Stimulated activated CD8-positive, alpha-beta memory T cell treated with anti-CD3 and anti-CD28 coated beads, Interleukin-15, amount 100 ng/mL, for 4 hours (primary cell): Measurements from ENCODE around the gene ARHGEF3.

ENCODE experiments used
- DNase-seq, 2 donors: peaks; one replicate each; pipeline ENCODE4 v3.0.0-alpha.2; 2020; ENCODE audit warnings: low read depth in 2 of 2

The ARHGEF3 gene

DNA sequence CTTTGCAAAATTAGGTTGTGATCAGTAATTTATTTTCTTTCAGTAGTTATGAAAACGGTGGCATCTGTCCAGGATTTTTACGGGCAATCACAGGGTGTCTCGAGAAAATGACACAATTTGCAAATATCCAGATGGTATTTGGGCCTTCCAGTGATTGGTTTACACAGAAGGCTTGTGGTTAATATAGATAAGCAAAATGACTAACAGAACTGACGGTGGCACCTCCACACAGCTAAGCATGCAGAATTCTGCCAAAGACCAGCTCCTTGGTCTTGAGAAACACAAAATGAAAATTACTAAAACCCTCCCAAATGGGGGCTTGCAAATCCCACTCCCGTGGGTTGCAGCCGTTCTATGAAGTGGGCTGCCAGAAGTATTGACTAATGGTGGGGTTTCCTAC lies 5.5 kb downstream of the ARHGEF3 start:
- DNase-seq = no peak

DNA sequence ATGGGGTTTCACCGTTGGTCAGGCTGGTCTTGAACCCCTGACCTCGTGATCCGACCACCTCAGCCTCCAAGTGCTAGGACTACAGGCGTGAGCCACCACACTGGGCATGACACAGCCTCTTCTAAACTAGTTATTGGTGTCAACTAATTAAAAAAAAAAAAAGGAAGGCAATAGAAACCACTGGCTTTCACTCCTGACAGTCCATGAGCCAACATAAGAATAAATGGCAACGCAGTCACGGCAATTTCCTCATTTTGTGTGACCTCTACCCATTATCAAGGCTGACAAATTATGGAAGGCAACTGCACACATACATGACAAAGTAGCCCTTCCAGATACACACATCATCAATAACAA lies 5.9 kb downstream of the ARHGEF3 start:
- no peak for DNase-seq

DNA sequence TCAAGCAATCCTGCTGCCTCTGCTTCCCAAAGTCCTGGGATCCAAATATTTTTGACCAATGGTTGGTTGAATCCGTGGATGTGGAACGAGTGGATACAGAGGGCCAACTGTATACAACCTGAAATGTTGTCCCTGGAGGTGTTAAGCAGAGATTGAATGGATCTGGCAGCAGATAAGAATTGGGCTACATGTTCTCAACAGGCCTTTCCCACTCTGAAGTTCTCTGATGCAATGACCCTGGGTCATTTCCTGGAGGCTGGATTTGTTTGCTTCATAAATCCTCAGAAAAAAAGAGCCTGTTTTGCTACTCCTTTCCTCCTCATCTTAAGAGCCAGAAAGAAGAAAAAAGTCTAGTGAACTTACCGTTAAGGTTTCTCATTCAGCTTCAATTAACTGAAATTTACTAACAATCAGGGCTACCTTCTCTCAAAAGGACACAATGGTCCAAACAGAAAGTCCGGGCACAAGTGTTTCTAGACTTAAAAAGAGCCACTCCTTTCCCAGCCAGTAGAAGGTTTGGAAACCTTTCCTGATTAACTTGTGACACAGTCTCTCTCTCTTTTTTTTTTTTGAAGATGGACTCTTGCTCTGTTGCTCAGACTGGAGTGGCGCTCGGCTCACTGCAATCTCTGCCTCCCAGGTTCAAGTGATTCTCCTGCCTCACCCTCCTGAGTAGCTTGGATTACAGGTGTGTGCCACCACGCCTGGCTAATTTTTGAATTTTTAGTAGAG lies 6.5 kb downstream of the ARHGEF3 start:
- no peak for DNase-seq

- DNase-seq = no peak
These were observed 9.6 kb downstream of the ARHGEF3 start for GRCh38 chr3:56792193-56792592.

DNA sequence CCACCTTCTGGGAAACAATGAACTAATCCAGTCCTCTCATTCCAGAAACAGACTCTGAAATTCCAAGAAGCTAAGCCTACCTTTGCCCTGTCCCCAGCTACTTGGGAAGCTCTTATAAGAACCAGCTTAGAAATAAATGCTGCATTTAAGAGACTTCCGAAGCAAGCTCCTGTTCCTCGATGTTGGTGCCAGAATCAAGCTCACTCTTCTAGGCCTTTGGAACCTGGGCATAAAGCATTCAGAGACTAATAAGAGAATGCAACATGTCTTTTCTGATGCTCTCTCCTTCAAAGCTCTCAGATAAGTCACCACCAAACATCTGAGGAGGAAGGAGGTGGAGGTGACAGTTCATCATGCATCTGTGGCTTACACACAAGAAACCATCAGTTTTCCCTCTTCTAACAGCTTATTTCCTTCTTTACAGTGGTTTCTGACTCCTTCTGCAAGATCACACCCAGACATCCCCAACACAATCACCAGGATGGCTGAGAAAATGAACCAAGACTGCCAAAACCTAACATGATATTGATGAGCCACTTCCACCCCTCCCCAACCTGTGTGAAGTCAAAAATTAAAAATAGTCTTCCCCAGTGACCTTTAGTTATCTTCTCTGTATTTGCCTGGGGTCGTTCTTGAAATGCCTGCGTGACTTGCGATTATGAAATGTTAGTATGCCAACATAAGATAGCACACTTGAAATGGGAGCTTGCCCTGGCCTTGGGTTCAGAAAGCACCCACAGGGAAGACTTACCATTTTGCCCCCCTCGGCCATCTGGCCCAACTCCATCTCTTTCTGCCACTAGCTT lies 11.5 kb downstream of the ARHGEF3 start:
- DNase-seq = no peak

- DNase-seq = no peak
These were observed 12.7 kb downstream of the ARHGEF3 start for GRCh38 chr3:56789076-56789475.

- no peak for DNase-seq
These were observed 13.2 kb downstream of the ARHGEF3 start for GRCh38 chr3:56788521-56788920.

GRCh38 chr3:56787784-56788256 lies 13.9 kb downstream of the ARHGEF3 start:
- DNase-seq = no peak

DNA sequence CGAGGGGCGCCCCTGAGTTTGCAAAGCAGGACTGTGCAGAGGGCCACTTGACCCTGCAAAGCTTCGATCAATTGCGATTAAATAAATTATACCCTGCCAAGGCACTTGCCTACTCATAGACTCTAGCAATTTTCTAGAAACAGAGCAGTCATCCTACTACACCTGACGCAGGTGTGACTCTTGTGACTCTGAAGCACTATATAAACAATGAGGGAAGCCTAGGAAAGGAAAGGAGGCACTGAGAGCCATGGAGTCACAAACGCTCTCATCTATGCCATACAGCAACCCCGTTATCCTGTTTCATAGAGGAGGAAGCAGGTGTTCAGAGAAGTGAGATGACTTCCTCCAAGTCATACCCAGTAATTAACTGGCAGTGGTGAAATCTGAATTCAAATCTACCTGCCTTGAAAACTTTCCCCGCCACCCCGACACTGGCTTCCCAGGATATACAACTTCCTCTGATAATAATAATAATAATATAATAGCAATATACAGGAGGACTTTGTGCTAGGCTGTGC lies 14.4 kb downstream of the ARHGEF3 start:
- DNase-seq = no peak

DNA sequence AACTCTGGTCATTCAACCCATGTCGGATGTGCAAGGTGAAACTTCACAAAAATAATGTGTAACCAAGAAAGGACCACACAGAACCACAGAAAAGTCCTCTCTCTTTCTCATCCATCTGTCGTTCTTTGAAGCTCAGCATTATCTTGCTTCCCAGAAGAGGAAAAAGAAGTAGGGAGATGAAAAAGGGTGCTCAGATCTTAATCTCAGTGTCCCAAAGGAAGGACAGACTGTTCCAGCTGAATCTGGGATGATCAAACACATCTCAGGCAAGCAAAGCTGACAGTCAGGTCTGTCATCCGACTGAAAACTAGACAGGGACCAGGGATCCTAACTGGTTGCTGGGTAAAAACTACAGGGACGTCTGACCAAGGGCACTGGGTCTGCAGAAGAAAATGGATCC lies 16.2 kb downstream of the ARHGEF3 start:
- DNase-seq = no peak

DNA sequence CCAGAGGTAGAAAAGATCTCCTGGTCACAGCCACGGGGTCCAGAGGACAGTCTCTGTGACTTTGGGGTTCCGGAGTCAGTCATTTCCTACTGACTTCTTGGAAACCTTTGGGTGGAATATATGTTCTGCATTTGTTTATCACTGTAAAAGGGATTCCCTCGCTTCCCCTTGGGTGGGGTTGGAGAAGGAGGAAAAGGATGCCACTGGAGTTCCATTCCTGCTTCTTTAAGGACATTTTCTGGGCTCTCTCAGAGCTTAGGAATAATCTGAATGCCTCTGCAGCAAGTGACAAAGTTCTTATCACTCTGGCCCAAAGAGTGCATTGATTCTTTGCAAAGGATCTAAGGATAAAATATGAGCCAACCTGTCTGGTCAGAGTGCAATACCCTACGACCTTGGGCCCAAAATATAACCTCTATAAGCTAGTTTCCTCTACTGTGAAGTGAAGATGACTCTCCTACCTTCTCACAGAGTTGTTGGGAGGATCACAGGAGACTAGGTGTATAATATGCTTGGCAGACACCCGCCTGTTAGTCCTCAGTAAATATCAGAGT lies 17.2 kb downstream of the ARHGEF3 start:
- DNase-seq = no peak

DNA sequence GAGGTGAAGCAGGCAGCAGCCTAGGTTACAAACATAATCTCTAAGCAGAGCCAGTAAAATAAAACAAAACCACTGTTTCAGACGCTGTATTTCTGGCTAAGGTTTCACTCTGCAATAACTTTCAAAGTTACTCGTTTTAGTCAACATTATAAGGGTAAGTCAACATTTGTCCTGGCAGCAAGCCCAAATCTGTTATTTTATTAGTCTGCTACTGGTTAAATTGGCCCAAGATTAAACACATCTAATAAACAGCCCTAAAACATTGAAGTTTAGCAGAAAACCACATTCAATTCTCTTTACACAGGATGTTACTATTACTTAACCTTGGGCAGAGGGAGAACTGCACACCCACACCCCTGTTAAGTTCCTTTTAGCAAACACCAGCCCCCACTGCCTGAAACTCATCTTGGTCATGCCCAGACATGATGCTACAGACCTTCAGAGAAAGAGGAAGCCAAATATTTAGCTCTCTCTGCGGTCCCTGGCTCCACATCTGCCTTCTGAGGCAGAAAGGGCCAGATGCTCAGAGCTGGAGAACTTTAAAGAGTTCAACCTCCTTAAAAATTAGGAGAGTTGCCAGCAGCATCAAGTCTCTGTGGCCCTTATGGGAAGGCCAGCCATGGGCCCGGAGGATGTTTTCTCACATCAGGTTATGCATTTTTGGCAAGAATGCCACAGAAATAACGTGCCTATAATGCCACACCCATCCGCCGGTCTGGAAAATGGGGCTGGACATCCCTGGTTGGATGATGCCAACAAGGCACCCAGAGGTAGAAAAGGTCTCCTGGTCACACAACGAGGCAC lies 17.9 kb downstream of the ARHGEF3 start:
- peak; percentile 40 to 63 for DNase-seq

DNA sequence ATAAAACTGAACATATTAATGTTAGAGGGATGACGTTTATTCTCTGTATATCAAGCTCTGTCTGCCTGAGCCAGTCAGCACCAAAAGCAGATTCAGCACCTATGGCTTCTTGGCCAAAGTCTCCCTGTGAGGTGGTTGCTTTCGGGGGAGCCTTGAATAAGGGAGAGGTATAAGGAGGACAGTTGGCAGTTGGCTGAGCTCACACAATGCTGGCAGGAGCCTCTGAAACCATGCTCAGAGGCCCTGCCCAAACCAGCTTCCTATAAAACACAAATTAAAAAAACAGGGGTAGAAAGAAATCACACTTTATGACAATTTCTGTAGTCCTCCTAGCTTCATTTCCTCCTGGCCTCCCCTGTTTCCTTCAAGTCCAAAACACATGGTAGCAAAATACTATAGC lies 18.8 kb downstream of the ARHGEF3 start:
- no peak for DNase-seq

DNA sequence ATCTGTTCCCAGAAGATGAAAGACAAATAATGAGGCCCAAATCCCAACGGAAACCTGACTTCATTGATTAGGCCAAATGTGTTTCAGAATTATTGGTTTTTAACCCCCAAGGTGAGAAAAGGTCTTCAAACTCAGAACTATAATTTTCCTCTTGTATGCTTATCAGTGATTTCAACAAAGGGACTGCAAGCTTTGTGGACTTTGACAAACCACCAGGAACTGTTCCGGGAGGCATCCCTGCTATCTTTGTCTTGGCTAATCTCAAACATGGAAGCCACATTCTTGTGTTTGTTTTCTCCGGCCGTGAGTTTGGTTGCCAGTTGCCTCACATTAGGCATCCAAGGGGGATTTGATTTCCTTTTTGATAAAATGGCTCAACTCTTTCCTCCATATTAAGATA lies 19.5 kb downstream of the ARHGEF3 start:
- no peak for DNase-seq

- no peak for DNase-seq
These were observed 20.0 kb downstream of the ARHGEF3 start for GRCh38 chr3:56781762-56782161.

GRCh38 chr3:56780936-56781335 lies 20.8 kb downstream of the ARHGEF3 start:
- DNase-seq = no peak

GRCh38 chr3:56778893-56779292 lies 22.9 kb downstream of the ARHGEF3 start:
- DNase-seq = no peak

- no peak for DNase-seq
These were observed 25.2 kb downstream of the ARHGEF3 start for GRCh38 chr3:56776556-56776950.

DNA sequence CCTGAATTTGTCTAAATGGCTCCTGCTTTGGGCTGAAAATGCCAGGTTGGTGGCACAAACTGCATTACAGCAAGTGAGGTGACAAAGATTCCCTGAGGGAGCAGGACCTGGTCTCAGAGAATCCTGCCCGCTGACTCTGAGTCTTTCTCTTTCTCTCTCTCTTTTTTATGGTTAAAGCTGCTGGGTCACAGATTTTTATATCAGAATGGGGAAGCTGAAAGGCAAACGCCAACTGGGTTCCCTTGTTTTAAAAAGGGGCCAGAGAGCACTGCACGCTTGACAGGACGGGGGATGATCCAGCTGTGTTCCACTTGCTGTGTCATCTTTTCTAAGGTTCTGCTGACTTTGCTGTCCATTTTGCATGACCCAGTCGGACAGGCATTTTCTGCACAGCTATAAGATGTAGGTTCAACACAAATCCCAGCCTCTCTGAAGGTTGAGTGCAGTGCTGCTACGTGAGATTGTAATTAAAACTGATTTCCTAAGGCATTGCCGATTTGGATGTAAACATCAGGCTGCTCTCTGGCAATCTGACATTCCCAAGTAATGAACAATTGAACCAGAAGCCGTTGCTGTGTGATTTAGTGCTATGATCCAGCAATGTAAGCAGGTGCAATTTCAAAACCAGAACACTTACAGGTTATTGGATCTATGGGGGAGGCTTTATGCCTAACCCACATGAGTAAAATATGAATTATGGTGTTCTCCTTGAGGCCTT lies 25.8 kb downstream of the ARHGEF3 start:
- DNase-seq = no peak

DNA sequence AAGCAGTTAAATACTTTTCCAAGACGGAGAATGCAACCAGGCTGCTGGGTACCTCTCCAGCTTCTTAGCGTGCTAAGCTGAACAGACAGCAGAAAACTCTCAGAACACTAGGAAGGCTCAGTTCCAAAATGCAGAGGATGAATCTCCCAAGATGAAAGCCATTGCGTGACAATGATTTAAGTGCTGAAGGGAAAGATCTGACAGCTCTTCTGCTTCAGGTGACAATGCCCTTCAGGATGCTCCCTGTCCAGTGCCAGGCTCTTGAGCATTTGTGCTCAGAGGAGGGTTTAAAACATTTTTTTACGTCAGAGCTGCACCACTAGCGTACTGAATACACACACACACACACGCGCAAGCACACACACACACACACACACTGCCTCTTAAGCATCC lies 26.3 kb downstream of the ARHGEF3 start:
- no peak for DNase-seq

- DNase-seq = no peak
These were observed 27.8 kb downstream of the ARHGEF3 start for GRCh38 chr3:56773986-56774385.
